Measurements from ENCODE around the gene C2orf69.

GRCh38 chr2:199862788-199863187, 48.3 kb upstream of the C2orf69 start:
- TF ChIP-seq, protein P1, sequence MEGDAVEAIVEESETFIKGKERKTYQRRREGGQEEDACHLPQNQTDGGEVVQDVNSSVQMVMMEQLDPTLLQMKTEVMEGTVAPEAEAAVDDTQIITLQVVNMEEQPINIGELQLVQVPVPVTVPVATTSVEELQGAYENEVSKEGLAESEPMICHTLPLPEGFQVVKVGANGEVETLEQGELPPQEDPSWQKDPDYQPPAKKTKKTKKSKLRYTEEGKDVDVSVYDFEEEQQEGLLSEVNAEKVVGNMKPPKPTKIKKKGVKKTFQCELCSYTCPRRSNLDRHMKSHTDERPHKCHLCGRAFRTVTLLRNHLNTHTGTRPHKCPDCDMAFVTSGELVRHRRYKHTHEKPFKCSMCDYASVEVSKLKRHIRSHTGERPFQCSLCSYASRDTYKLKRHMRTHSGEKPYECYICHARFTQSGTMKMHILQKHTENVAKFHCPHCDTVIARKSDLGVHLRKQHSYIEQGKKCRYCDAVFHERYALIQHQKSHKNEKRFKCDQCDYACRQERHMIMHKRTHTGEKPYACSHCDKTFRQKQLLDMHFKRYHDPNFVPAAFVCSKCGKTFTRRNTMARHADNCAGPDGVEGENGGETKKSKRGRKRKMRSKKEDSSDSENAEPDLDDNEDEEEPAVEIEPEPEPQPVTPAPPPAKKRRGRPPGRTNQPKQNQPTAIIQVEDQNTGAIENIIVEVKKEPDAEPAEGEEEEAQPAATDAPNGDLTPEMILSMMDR (conservative IDR thresholded peaks at IDR 0.05 in 1 of 2, IDR thresholded peaks at IDR 0.05 in 1 of 2; ENCODE audit: low read depth in 1 of 2, low read length in 2 of 2), result no peak
- TF ChIP-seq EZH2 (IDR thresholded peaks at IDR 0.05; ENCODE audit: low read length, missing control alignments), result no peak
